HEK293 (cell line): ENCODE data around the gene SYNDIG1.

ENCODE experiments used
- CTCF ChIA-PET: fragments of 350-600 bp; formaldehyde crosslinking; extraction: SDS; loops from one replicate; lab custom pipeline; 2021; ENCODE audit warnings: antibody characterized with exemption; lab: Yijun Ruan, JAX
- POLR2A ChIA-PET: fragments of 300-600 bp; formaldehyde crosslinking; extraction: SDS; loops from one replicate; lab custom pipeline; 2020; ENCODE audit warnings: antibody characterized with exemption, inconsistent platforms; lab: Yijun Ruan, JAX
- H3K27ac ChIP-seq: fragments of 200-500 bp; sonication (Bioruptor generic); 2 replicates; pipeline ENCODE4 v1.5.1; 2014; ENCODE audit warnings: low read depth, low read length, control low read depth, inconsistent platforms; ENCODE audit errors: extremely low read depth
- H3K36me3 ChIP-seq, 2 experiments: fragments of 200-500 bp in 1 of 2; sonication (Bioruptor generic) in 1 of 2; 1 replicate in 1 of 2; 2 replicates in 1 of 2; pipeline ENCODE4 v1.5.1; 2014 to 2017; ENCODE audit warnings: inconsistent platforms in 2 of 2, low read length in 2 of 2; ENCODE audit not compliant: control insufficient read depth in 2 of 2, insufficient read depth in 1 of 2
- H3K4me1 ChIP-seq: fragments of 200-500 bp; sonication (Bioruptor generic); 2 replicates; pipeline ENCODE4 v1.5.1; 2014; ENCODE audit warnings: mild to moderate bottlenecking, low read length, inconsistent platforms; ENCODE audit not compliant: control insufficient read depth, insufficient read depth
- H3K4me3 ChIP-seq: 2 replicates; pipeline ENCODE4 v1.5.1; 2011; ENCODE audit warnings: low read depth, mild to moderate bottlenecking, control low read depth, low read length, moderate library complexity
- H3K9me3 ChIP-seq: fragments of 200-500 bp; sonication (Bioruptor generic); 2 replicates; pipeline ENCODE4 v1.5.1; 2014; ENCODE audit warnings: low read depth, low read length, inconsistent platforms; ENCODE audit not compliant: control insufficient read depth, insufficient read depth
- BCL6B ChIP-seq: fragments of 450-650 bp; formaldehyde crosslinking; IDR thresholded peaks from 2 replicates; pipeline ENCODE4 v1.5.1; 2017; ENCODE audit warnings: missing biosample characterization, missing genetic modification characterization
- KLF10 ChIP-seq: fragments of 450-650 bp; IDR thresholded peaks from 2 replicates; pipeline ENCODE4 v1.5.1; 2018; ENCODE audit warnings: missing biosample characterization, mild to moderate bottlenecking, missing genetic modification characterization
- KLF7 ChIP-seq: fragments of 450-650 bp; formaldehyde crosslinking; IDR thresholded peaks from 2 replicates; pipeline ENCODE4 v1.5.1; 2016; ENCODE audit warnings: missing biosample characterization, missing genetic modification characterization, borderline replicate concordance
- KLF8 ChIP-seq: fragments of 450-650 bp; formaldehyde crosslinking; IDR thresholded peaks from 2 replicates; pipeline ENCODE4 v1.5.1; 2016; ENCODE audit warnings: missing biosample characterization, missing genetic modification characterization
- MEIS1 ChIP-seq: sonication (generic); formaldehyde crosslinking; IDR thresholded peaks from 2 replicates; pipeline ENCODE4 v1.8.1; 2022; ENCODE audit warnings: missing genetic modification reagents, mild to moderate bottlenecking, borderline replicate concordance
- PATZ1 ChIP-seq: fragments of 450-650 bp; formaldehyde crosslinking; IDR thresholded peaks from 2 replicates; pipeline ENCODE4 v1.5.1; 2016; ENCODE audit warnings: missing biosample characterization, missing genetic modification characterization
- REPIN1 ChIP-seq: fragments of 450-650 bp; formaldehyde crosslinking; IDR thresholded peaks from 2 replicates; pipeline ENCODE4 v1.5.1; 2017; ENCODE audit warnings: missing biosample characterization, missing genetic modification characterization, low read depth
- SETDB1 ChIP-seq: IDR thresholded peaks from one replicate; pipeline ENCODE4 v1.6.1; 2017; ENCODE audit warnings: mild to moderate bottlenecking, low read length, moderate library complexity, mixed read lengths; ENCODE audit not compliant: insufficient read length
- SP2 ChIP-seq: fragments of 450-650 bp; formaldehyde crosslinking; IDR thresholded peaks from 2 replicates; pipeline ENCODE4 v1.5.1; 2016; ENCODE audit warnings: missing biosample characterization, missing genetic modification characterization
- ZNF112 ChIP-seq: fragments of 450-650 bp; formaldehyde crosslinking; IDR thresholded peaks from 2 replicates; pipeline ENCODE4 v1.5.0; 2017; ENCODE audit warnings: missing biosample characterization, missing genetic modification characterization
- ZNF114 ChIP-seq: fragments of 450-650 bp; formaldehyde crosslinking; IDR thresholded peaks from 2 replicates; pipeline ENCODE4 v1.5.0; 2017; ENCODE audit warnings: missing biosample characterization, missing genetic modification characterization
- ZNF18 ChIP-seq: fragments of 450-650 bp; formaldehyde crosslinking; IDR thresholded peaks from 2 replicates; pipeline ENCODE4 v1.5.1; 2016; ENCODE audit warnings: missing biosample characterization, missing genetic modification characterization
- ZNF184 ChIP-seq: fragments of 450-650 bp; IDR thresholded peaks from 2 replicates; pipeline ENCODE4 v1.5.1; 2018; ENCODE audit warnings: missing biosample characterization, mild to moderate bottlenecking, missing genetic modification characterization
- ZNF280D ChIP-seq: fragments of 450-650 bp; formaldehyde crosslinking; IDR thresholded peaks from 2 replicates; pipeline ENCODE4 v1.5.1; 2016; ENCODE audit warnings: missing biosample characterization, missing genetic modification characterization
- ZNF335 ChIP-seq: fragments of 450-650 bp; formaldehyde crosslinking; conservative IDR thresholded peaks from 2 replicates; pipeline ENCODE4 v1.5.1; 2016; ENCODE audit warnings: missing biosample characterization, missing genetic modification characterization
- ZNF362 ChIP-seq: fragments of 450-650 bp; formaldehyde crosslinking; IDR thresholded peaks from 2 replicates; pipeline ENCODE4 v1.5.1; 2016; ENCODE audit warnings: missing biosample characterization, missing genetic modification characterization
- ZNF404 ChIP-seq: fragments of 450-650 bp; formaldehyde crosslinking; IDR thresholded peaks from 2 replicates; pipeline ENCODE4 v1.5.1; 2017; ENCODE audit warnings: missing biosample characterization, missing genetic modification characterization
- ZNF426 ChIP-seq: fragments of 450-650 bp; formaldehyde crosslinking; IDR thresholded peaks from 2 replicates; pipeline ENCODE4 v1.5.1; 2017; ENCODE audit warnings: missing biosample characterization, missing genetic modification characterization, mild to moderate bottlenecking, inconsistent platforms, moderate library complexity
- ZNF501 ChIP-seq: fragments of 450-650 bp; formaldehyde crosslinking; IDR thresholded peaks from 2 replicates; pipeline ENCODE4 v1.5.1; 2016; ENCODE audit warnings: missing biosample characterization, missing genetic modification characterization
- ZNF510 ChIP-seq: fragments of 450-650 bp; formaldehyde crosslinking; IDR thresholded peaks from 2 replicates; pipeline ENCODE4 v1.5.1; 2018; ENCODE audit warnings: mild to moderate bottlenecking, missing genetic modification characterization, missing biosample characterization; ENCODE audit not compliant: insufficient replicate concordance
- ZNF549 ChIP-seq: fragments of 450-650 bp; IDR thresholded peaks from 2 replicates; pipeline ENCODE4 v1.5.1; 2018; ENCODE audit warnings: missing biosample characterization, missing genetic modification characterization, mild to moderate bottlenecking, inconsistent platforms, moderate library complexity
- ZNF639 ChIP-seq: fragments of 450-650 bp; formaldehyde crosslinking; IDR thresholded peaks from 2 replicates; pipeline ENCODE4 v1.5.1; 2016; ENCODE audit warnings: missing biosample characterization, missing genetic modification characterization
- ZNF707 ChIP-seq: fragments of 450-650 bp; formaldehyde crosslinking; IDR thresholded peaks from 2 replicates; pipeline ENCODE4 v1.5.1; 2016; ENCODE audit warnings: missing biosample characterization, missing genetic modification characterization
- ZNF76 ChIP-seq: fragments of 450-650 bp; formaldehyde crosslinking; IDR thresholded peaks from 2 replicates; pipeline ENCODE4; 2016; ENCODE audit warnings: low read depth, missing biosample characterization, missing genetic modification characterization, borderline replicate concordance
- ZSCAN23 ChIP-seq: fragments of 450-650 bp; formaldehyde crosslinking; IDR thresholded peaks from 2 replicates; pipeline ENCODE4 v1.5.1; 2016; ENCODE audit warnings: missing biosample characterization, missing genetic modification characterization

Gene SYNDIG1

GRCh38 chr20:24632581-24632980 is 163.2 kb downstream of the SYNDIG1 start (continued):
- no peak for TF ChIP-seq ZNF184 (tag by site-specific recombination)
- no peak for TF ChIP-seq ZNF18 (tag by site-specific recombination)
- TF ChIP-seq KLF7 (tag by site-specific recombination), result no peak

GRCh38 chr20:24633026-24633425 is 163.6 kb downstream of the SYNDIG1 start:
- TF ChIP-seq ZNF426, result no peak
- TF ChIP-seq ZNF510, result no peak
- no peak for TF ChIP-seq KLF10 (tag by site-specific recombination)
- no peak for TF ChIP-seq PATZ1
- no peak for TF ChIP-seq ZNF501
- TF ChIP-seq ZNF639 (tag by site-specific recombination), result no peak
- no peak for TF ChIP-seq ZNF76 (tag by site-specific recombination)
- no peak for TF ChIP-seq BCL6B (tag by site-specific recombination)
- TF ChIP-seq ZNF549, result no peak
- TF ChIP-seq, all 188 proteins: peak for 0
- Histone ChIP-seq H3K9me3 (no peaks in the 10 kb centered on the region), H3K27ac (no peak overlapping the region), H3K36me3 (no peaks in the 10 kb centered on the region), H3K4me3 (no peak overlapping the region), H3K4me1 (peaks cover 6% of the 10 kb centered on the region; the same call in 1 of the 2 replicates)
- ChIA-PET CTCF (no interaction called here), POLR2A (no interaction called here)

GRCh38 chr20:24633521-24633920 is 164.1 kb downstream of the SYNDIG1 start:
- H3K9me3 ChIP-seq, result no peaks in the 10 kb centered on the region
- POLR2A ChIA-PET, result no interaction called here
- H3K4me1 ChIP-seq, result peaks cover 6% of the 10 kb centered on the region; the same call in 1 of the 2 replicates
- H3K4me3 ChIP-seq, result no peak overlapping the region
- CTCF ChIA-PET, result no interaction called here
- H3K36me3 ChIP-seq, result no peaks in the 10 kb centered on the region
- H3K27ac ChIP-seq, result no peak overlapping the region
- TF ChIP-seq ZNF335 (no peak), ZSCAN23 (tag by site-specific recombination) (no peak), ZNF362 (tag by site-specific recombination) (no peak), ZNF114 (tag by site-specific recombination) (no peak), ZNF707 (tag by site-specific recombination) (no peak), SETDB1 (no peak), ZNF404 (tag by site-specific recombination) (no peak), MEIS1 (CRISPR knock-in tag) (no peak), REPIN1 (tag by site-specific recombination) (no peak), ZNF280D (no peak), KLF8 (tag by site-specific recombination) (no peak), ZNF112 (no peak), SP2 (tag by site-specific recombination) (no peak)
